Astrocyte (in vitro differentiated cells and primary cell): Measurements from ENCODE around the gene DEXI. TPM values are rescaled to one million over a fixed set of nuclear protein-coding genes. Genes with fewer than 3 reads are reported as not detected.

Source experiments
- DNase-seq: peaks from one replicate; pipeline ENCODE4 v3.0.0-alpha.2; 2010; ENCODE audit warnings: low read depth
- FAIRE-seq: peaks from 2 replicates; lab custom pipeline; 2011; peaks lifted over from hg19 to GRCh38; lab: Jason Lieb, UNC
- H2AFZ ChIP-seq: 2 replicates; pipeline ENCODE4 v1.6.0; 2012; ENCODE audit warnings: low read depth, low read length, inconsistent platforms
- H3K27ac ChIP-seq: 2 replicates; pipeline ENCODE4 v1.5.1; 2011; ENCODE audit warnings: low read depth, low read length, inconsistent platforms
- H3K27me3 ChIP-seq: 2 replicates; pipeline ENCODE4 v1.6.0; 2011; ENCODE audit warnings: low read length, inconsistent platforms; ENCODE audit not compliant: insufficient read depth
- H3K36me3 ChIP-seq: 2 replicates; pipeline ENCODE4 v1.5.1; 2011; ENCODE audit warnings: low read length, inconsistent platforms; ENCODE audit not compliant: insufficient read depth
- H3K4me1 ChIP-seq: 2 replicates; pipeline ENCODE4 v1.5.1; 2011; ENCODE audit warnings: low read length, inconsistent platforms; ENCODE audit not compliant: insufficient read depth
- H3K4me2 ChIP-seq: 2 replicates; pipeline ENCODE4 v1.6.0; 2012; ENCODE audit warnings: low read length, inconsistent platforms
- H3K4me3 ChIP-seq: 2 replicates; pipeline ENCODE4 v1.5.1; 2011; ENCODE audit warnings: low read depth, mild to moderate bottlenecking, low read length, inconsistent platforms; ENCODE audit not compliant: insufficient read depth
- H3K79me2 ChIP-seq: 2 replicates; pipeline ENCODE4 v1.6.0; 2012; ENCODE audit warnings: mild to moderate bottlenecking, low read length, inconsistent platforms; ENCODE audit not compliant: insufficient read depth
- H3K9ac ChIP-seq: 2 replicates; pipeline ENCODE4 v1.6.0; 2012; ENCODE audit warnings: mild to moderate bottlenecking, low read length, inconsistent platforms
- H3K9me3 ChIP-seq: 2 replicates; pipeline ENCODE4 v1.5.1; 2012; ENCODE audit warnings: low read depth, mild to moderate bottlenecking, low read length, inconsistent platforms; ENCODE audit not compliant: insufficient read depth
- H4K20me1 ChIP-seq: 2 replicates; pipeline ENCODE4 v1.6.0; 2012; ENCODE audit warnings: low read length, inconsistent platforms; ENCODE audit not compliant: insufficient read depth
- H3K27ac Mint-ChIP-seq: one replicate; pipeline ENCODE4 v1.8.0; 2021; ENCODE audit warnings: mild to moderate bottlenecking, mixed read lengths; ENCODE audit not compliant: unreplicated experiment
- H3K27me3 Mint-ChIP-seq: one replicate; pipeline ENCODE4 v1.8.0; 2021; ENCODE audit warnings: low read depth, mixed read lengths; ENCODE audit not compliant: unreplicated experiment
- H3K36me3 Mint-ChIP-seq: one replicate; pipeline ENCODE4 v1.8.0; 2021; ENCODE audit warnings: low read depth, mixed read lengths; ENCODE audit not compliant: unreplicated experiment
- H3K4me1 Mint-ChIP-seq: one replicate; pipeline ENCODE4 v1.8.0; 2021; ENCODE audit warnings: low read depth, mixed read lengths; ENCODE audit not compliant: unreplicated experiment
- H3K4me3 Mint-ChIP-seq: one replicate; pipeline ENCODE4 v1.8.0; 2021; ENCODE audit warnings: mild to moderate bottlenecking, moderate library complexity, mixed read lengths; ENCODE audit not compliant: unreplicated experiment
- H3K9me3 Mint-ChIP-seq: one replicate; pipeline ENCODE4 v1.8.0; 2021; ENCODE audit warnings: mild to moderate bottlenecking, mixed read lengths; ENCODE audit not compliant: unreplicated experiment
- CTCF ChIP-seq: IDR thresholded peaks from 2 replicates; pipeline ENCODE4 v1.5.1; 2011; ENCODE audit warnings: low read depth, mild to moderate bottlenecking, inconsistent platforms, low read length, moderate library complexity; ENCODE audit not compliant: insufficient read depth
- EZH2 ChIP-seq: IDR thresholded peaks from 2 replicates; pipeline ENCODE4 v1.6.1; 2012; ENCODE audit warnings: mild to moderate bottlenecking, low read length, inconsistent platforms; ENCODE audit not compliant: insufficient read depth
- total RNA-seq: library from RNA; stranded (reverse); gene quantifications from 2 replicates; pipeline ENCODE4 v1.2.1, GENCODE V29; 2021

DEXI gene
- total RNA-seq, 1 donor from 2014 or later: 39.8 TPM

GRCh38 chr16:10923650-10924214 lies 18.5 kb downstream of the DEXI start:
- Histone ChIP-seq H3K9ac (no peak overlapping the region), H3K27me3 (no peaks in the 10 kb centered on the region), H3K9me3 (no peaks in the 10 kb centered on the region), H4K20me1 (peaks cover 12% of the 10 kb centered on the region), H3K27ac (no peak overlapping the region), H3K4me2 (no peak overlapping the region), H3K79me2 (no peaks in the 10 kb centered on the region), H3K4me1 (peaks cover 7% of the 10 kb centered on the region), H3K36me3 (peaks cover 12% of the 10 kb centered on the region), H3K4me3 (no peak overlapping the region), H2AFZ (no peak overlapping the region)
- Mint-ChIP-seq H3K9me3 (peaks cover 2% of the 10 kb centered on the region), H3K4me3 (no peak overlapping the region), H3K36me3 (peaks cover 10% of the 10 kb centered on the region), H3K27ac (no peak overlapping the region), H3K4me1 (no peaks in the 10 kb centered on the region), H3K27me3 (no peaks in the 10 kb centered on the region)
- no peak for DNase-seq
- TF ChIP-seq CTCF: no peak
- no peak for TF ChIP-seq EZH2
- FAIRE-seq: no peak

GRCh38 chr16:10923146-10923649 lies 19.1 kb downstream of the DEXI start:
- no peak overlapping the region for H3K4me3 Mint-ChIP-seq
- FAIRE-seq: no peak
- H3K4me2 ChIP-seq: no peak overlapping the region
- H3K27me3 ChIP-seq: no peaks in the 10 kb centered on the region
- no peaks in the 10 kb centered on the region for H3K9me3 ChIP-seq
- peaks cover 10% of the 10 kb centered on the region for H3K36me3 Mint-ChIP-seq
- no peaks in the 10 kb centered on the region for H3K4me1 Mint-ChIP-seq
- no peak overlapping the region for H3K4me3 ChIP-seq
- H3K9me3 Mint-ChIP-seq: peaks cover 2% of the 10 kb centered on the region
- peaks cover 10% of the 10 kb centered on the region for H3K4me1 ChIP-seq
- TF ChIP-seq EZH2: no peak
- no peak for TF ChIP-seq CTCF
- no peaks in the 10 kb centered on the region for H3K79me2 ChIP-seq
- no peak overlapping the region for H2AFZ ChIP-seq
- H3K36me3 ChIP-seq: peaks cover 12% of the 10 kb centered on the region
- H3K27ac ChIP-seq: no peak overlapping the region
- DNase-seq: no peak
- no peaks in the 10 kb centered on the region for H3K27me3 Mint-ChIP-seq
- H3K9ac ChIP-seq: no peak overlapping the region
- no peak overlapping the region for H3K27ac Mint-ChIP-seq
- peaks cover 12% of the 10 kb centered on the region for H4K20me1 ChIP-seq
